Ovary (tissue), 3 donors: ENCODE measurements around the gene OSBPL5.

Experiments
- CTCF ChIP-seq, 3 donors: fragments of 450-650 bp in 2 of 3; fragments of 200-600 bp in 1 of 3; IDR thresholded peaks; one replicate each; pipeline versions ENCODE4 v1.5.1 to v1.8.0; 2016 to 2022; ENCODE audit warnings: antibody characterized with exemption in 3 of 3, mild to moderate bottlenecking in 1 of 3
- EP300 ChIP-seq: sonication (generic); formaldehyde crosslinking; IDR thresholded peaks from one replicate; pipeline ENCODE4 v1.6.1; 2017; ENCODE audit warnings: antibody characterized with exemption
- POLR2A ChIP-seq: fragments of 450-650 bp; IDR thresholded peaks from one replicate; pipeline ENCODE4 v1.6.1; 2017; ENCODE audit warnings: antibody characterized with exemption, mild to moderate bottlenecking, moderate library complexity
- donor health status: DM: no; HTN: no; CAD: no.

GRCh38 chr11:3149852-3150188, 15.3 kb downstream of the OSBPL5 start:
- TF ChIP-seq CTCF (IDR thresholded peaks at IDR 0.05) = no peak
- no peak for TF ChIP-seq POLR2A
- TF ChIP-seq EP300 = no peak
